Right cardiac atrium (tissue), 5 donors: ENCODE results near the gene UBE2K. TPM values are rescaled to one million over a fixed set of nuclear protein-coding genes. Genes with fewer than 3 reads are reported as not detected.
"Not testable (repeated sequence)": the region's sequence is repeated elsewhere in the genome, so short reads cannot be mapped to it uniquely, and the experiment has no call there.

Experiments
- ATAC-seq, 2 donors: fragments of 200-7000 bp; cut with Tn5 transposase; one replicate each; pipeline versions ENCODE4 v1.8.0 to v1.9.1; 2020; ENCODE audit warnings: moderate library complexity in 2 of 2, mild to moderate bottlenecking in 1 of 2
- DNase-seq, 3 donors: peaks; one replicate each; pipeline ENCODE4 v3.0.0-alpha.2; 2020
- H3K27ac ChIP-seq: one replicate; pipeline ENCODE4 v1.5.1; 2013; ENCODE audit warnings: mild to moderate bottlenecking, low read length, control low read depth, moderate library complexity
- H3K27me3 ChIP-seq: one replicate; pipeline ENCODE4 v1.6.1; 2013; ENCODE audit not compliant: control insufficient read depth, insufficient read depth
- H3K4me1 ChIP-seq: one replicate; pipeline ENCODE4 v1.6.1; 2013; ENCODE audit warnings: low read length; ENCODE audit not compliant: control insufficient read depth, insufficient read depth
- H3K4me3 ChIP-seq: one replicate; pipeline ENCODE4 v1.5.1; 2013; ENCODE audit warnings: low read length, control low read depth
- H3K9me3 ChIP-seq: one replicate; pipeline ENCODE4 v1.6.1; 2013; ENCODE audit warnings: low read length; ENCODE audit not compliant: control insufficient read depth
- WGBS: extraction: QIAGEN DNeasy Blood & Tissue Kit; methylation state at CpG from one replicate; pipeline ENCODE4 v1.1.7; 2013; 5-methylcytosine and 5-hydroxymethylcytosine counted together
- intact Hi-C, 4 donors: fragments of 100-400 bp; cut with DNase I; formaldehyde crosslinking; loops; one replicate each; pipeline versions ENCODE4 v1.11.0 to v1.14.0; 2022 to 2023
- polyA plus RNA-seq: library from polyadenylated mRNA; stranded (reverse); fragments of 200-250 nt; gene quantifications from one replicate; pipeline ENCODE4 v1.2.3, GENCODE V29; 2013
- total RNA-seq, 4 donors: library from RNA; stranded (reverse); fragmentation: NEBNext Ultra II Directional; extraction: Animal tissue kit (Norgen Biotek cat#: 25700); gene quantifications; one replicate each; pipeline ENCODE4 v1.2.1, GENCODE V29; 2021
- donor health status: healthy with polysubstance abuse.
- donor health status: DM: no; HTN: yes; CAD: no.
- donor health status: DM: no; HTN: no; CAD: no.
- donor health status: DM: no; HTN: yes; CAD: no; lungs with severe emphysema.
- donor health status: DM: yes; HTN: yes; CAD: no.

The UBE2K gene
- total and polyA plus RNA-seq, 5 donors: 38.2 to 59.5 (median 56.9) TPM

DNA sequence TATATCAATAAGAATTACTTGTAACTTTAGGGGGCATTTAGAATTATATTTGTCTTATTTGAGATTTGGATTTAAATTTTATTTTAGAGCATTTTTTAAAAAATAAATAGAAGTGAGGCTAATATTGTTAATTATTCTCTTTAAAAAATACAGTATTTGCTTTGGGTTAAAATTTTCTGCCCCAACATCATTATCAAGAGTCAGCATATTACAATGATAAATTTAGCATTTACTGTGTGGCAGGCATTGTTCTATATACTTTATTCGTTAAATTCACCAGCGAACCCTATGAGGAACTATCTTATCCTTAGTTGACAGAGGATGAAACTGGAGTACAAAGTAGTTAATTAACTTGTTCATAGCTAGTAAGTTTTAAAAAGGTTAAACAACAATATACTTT, 34.0 kb downstream of the UBE2K start:
- ATAC-seq (no peak), DNase-seq (no peak)
- peaks cover 2% of the 10 kb centered on the region for H3K4me1 ChIP-seq
- H3K9me3 ChIP-seq: no peaks in the 10 kb centered on the region
- no peaks in the 10 kb centered on the region for H3K27me3 ChIP-seq
- intact Hi-C loops: no loop called here
- no peak overlapping the region for H3K4me3 ChIP-seq
- H3K27ac ChIP-seq: no peak overlapping the region
- WGBS: 87% methylated on average over 2 of the region's 2 CpGs

DNA sequence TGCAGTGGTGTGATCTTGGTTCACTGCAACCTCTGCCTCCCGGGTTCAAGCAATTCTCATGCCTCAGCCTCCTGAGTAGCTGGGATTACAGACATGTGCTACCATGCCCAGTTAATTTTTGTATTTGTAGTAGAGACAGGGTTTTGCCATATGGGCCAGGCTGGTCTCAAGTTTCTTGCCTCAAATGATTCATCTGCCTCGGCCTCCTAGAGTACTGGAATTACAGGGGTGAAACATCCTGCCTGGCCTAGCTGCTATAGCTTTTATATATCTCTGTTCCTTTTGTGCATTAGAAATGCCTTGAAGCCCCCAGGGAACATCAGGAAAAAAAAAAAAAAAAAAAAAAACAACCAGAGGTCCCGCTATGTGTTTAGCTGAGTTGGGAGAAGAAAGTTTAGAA, 34.8 kb downstream of the UBE2K start:
- Histone ChIP-seq H3K4me1 (peaks cover 2% of the 10 kb centered on the region), H3K4me3 (no peak overlapping the region), H3K27ac (no peak overlapping the region), H3K27me3 (no peaks in the 10 kb centered on the region), H3K9me3 (no peaks in the 10 kb centered on the region)
- intact Hi-C loops: no loop called here
- ATAC-seq: no peak
- no peak for DNase-seq
- 75% methylated on average over 3 of the region's 3 CpGs for WGBS

DNA sequence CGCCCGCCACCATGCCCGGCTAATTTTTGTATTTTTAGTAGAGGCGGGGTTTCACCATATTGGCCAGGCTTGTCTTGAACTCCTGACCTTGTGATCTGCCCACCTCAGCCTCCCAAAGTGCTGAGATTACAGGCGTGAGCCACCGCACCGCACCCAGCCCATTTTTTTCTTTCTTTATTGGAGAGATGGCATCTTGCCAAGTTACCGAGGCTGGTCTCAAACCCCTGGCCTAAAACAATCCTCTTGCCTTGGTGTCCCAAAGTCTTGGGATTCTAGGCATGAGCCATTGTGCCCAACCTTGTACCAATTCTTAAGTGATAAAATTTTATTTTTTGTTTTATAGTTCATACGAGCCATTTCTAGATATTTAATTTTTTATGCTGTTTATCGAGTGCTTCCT, 41.7 kb downstream of the UBE2K start:
- ATAC-seq, DNase-seq, H3K9me3 ChIP-seq, H3K4me3 ChIP-seq, H3K27ac ChIP-seq, intact Hi-C loops, H3K27me3 ChIP-seq, H3K4me1 ChIP-seq: not testable (repeated sequence)
- WGBS: 94% methylated on average over 10 of the region's 10 CpGs

DNA sequence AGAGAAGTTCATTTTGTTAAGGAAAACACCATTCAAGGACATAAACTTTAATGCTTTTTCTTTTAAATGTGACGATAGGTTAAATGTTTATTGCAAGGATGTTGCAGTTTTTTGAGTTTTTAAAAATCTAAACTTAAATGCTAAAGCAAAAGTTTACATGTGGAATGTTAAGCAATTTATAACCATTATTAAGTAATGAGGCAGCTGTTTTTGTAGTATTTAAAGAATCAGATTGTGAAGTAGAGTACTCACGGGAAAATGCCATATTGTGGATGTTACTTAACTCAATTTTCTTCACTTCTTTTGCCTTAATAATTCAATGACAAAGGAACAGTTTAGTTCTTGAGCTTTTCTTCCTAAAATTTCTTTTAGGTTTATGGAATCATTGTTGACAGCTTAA, 43.5 kb downstream of the UBE2K start:
- intact Hi-C loops: no loop called here
- Histone ChIP-seq H3K4me1 (no peaks in the 10 kb centered on the region), H3K4me3 (no peak overlapping the region), H3K9me3 (no peaks in the 10 kb centered on the region), H3K27ac (no peak overlapping the region), H3K27me3 (no peaks in the 10 kb centered on the region)
- ATAC-seq (no peak), DNase-seq (no peak)
- 93% methylated on average over 2 of the region's 2 CpGs for WGBS

DNA sequence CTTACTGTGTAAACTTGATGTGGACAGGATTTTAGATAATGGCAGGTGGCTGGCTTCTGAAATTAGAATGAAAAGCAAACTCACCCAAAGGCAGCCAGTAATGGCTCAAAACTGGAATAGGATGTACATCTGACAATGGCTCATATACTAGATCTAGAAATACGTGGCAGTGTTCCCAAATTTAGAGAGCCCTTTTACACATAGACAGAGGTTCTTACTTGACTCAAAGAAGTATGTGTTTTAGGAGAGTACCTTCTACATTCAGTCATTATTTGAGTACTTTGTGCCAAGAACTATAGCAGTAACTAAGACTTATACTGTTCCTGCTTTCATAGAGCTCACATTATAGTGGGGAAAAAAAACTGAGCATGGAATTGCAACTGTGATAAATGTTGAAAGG, 48.0 kb downstream of the UBE2K start:
- 71% methylated on average over 1 of the region's 1 CpG for WGBS
- H3K4me1 ChIP-seq: no peaks in the 10 kb centered on the region
- no peaks in the 10 kb centered on the region for H3K9me3 ChIP-seq
- no peak overlapping the region for H3K4me3 ChIP-seq
- ATAC-seq (no peak), DNase-seq (no peak)
- intact Hi-C loops: no loop called here
- H3K27ac ChIP-seq: no peak overlapping the region
- no peaks in the 10 kb centered on the region for H3K27me3 ChIP-seq

DNA sequence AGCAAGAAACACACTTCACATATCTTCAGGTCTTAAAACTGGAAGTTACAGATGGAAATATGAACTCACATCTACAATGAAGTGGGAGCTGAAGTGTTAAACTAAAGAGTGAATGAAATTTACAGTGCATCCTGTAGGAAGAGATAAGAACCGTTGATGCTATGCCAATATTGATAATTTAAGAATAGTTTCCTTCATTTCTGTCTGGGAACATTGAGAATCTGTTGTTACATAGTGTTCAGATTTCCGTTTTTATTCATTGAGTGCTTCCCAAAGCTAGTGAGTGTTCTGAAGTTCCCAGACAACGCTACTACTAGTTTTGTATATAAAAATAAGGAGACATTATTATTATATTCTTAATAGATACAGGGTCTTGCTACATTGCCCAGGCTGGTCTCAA, 52.3 kb downstream of the UBE2K start:
- intact Hi-C loops: no loop called here
- DNase-seq: no peak
- no peaks in the 10 kb centered on the region for H3K4me1 ChIP-seq
- H3K27me3 ChIP-seq: no peaks in the 10 kb centered on the region
- no peak for ATAC-seq
- no peaks in the 10 kb centered on the region for H3K9me3 ChIP-seq
- H3K27ac ChIP-seq: no peak overlapping the region
- no peak overlapping the region for H3K4me3 ChIP-seq
- WGBS: 32% methylated on average over 3 of the region's 3 CpGs

DNA sequence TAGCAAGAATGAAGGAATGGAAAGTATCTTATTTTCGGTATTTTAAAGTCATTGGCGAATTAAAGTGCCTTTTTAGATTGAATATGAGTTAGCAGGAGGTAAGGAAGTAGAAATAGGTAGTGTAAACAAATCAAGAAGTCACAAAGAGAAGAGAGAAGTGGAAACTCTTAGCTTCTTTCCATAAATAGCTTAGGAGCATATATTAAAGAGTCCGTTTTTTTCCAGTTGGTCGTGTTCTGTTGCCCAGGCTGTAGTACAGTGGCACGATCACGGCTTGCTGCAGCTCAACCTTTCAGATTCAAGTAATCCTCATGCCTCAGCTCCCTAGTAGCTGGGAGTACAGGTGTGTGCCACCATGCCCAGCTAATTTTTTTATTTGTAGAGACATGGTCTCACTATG, 56.4 kb downstream of the UBE2K start:
- 86% methylated on average over 6 of the region's 6 CpGs for WGBS
- no peak for ATAC-seq
- intact Hi-C loops: no loop called here

DNA sequence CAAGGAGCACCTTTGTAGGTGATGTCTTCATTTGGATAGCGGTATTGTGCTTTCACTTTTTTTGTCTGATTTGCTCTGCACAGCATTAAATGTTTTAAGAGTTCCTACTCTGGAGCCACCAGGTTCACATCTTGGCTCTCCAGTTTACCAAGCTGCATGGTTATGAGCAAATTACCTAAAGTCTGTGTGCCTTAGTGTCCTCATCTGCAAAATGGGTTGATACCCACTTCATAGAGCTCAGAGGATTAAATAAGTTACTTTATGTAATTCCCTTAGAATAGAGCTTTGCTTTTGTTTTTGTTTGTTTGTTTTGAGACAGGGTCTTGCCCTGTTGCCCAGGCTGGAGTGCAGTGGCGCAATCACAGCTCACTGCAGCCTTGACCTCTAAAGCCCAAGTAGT, 58.2 kb downstream of the UBE2K start:
- no peaks in the 10 kb centered on the region for H3K9me3 ChIP-seq
- H3K27me3 ChIP-seq: no peaks in the 10 kb centered on the region
- no peaks in the 10 kb centered on the region for H3K4me1 ChIP-seq
- ATAC-seq: no peak
- DNase-seq: no peak
- no peak overlapping the region for H3K27ac ChIP-seq
- WGBS: 98% methylated on average over 2 of the region's 2 CpGs
- H3K4me3 ChIP-seq: no peak overlapping the region
- intact Hi-C loops: no loop called here

More for the DNA sequence above, 56.4 kb downstream of the UBE2K start:
- Histone ChIP-seq H3K27me3 (no peaks in the 10 kb centered on the region), H3K4me1 (no peaks in the 10 kb centered on the region), H3K27ac (no peak overlapping the region), H3K4me3 (no peak overlapping the region), H3K9me3 (no peaks in the 10 kb centered on the region)
- DNase-seq: no peak

DNA sequence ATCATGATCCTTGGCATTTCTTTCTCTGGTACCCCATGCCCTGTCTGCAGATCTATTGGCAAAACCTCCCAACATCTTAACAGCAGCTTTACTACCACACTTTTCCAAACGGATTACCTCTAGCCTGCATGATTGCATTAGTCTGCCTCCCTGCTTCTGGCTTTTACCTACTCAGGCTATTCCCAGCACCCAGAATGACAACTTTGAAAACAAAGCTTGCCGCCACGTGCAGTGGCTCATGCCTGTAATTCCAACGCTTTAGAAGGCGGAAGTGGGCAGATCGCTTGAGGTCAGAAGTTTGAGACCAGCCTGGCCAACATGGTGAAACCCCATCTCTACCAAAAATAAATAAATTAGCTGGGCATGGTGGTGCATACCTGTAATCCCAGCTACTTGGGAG, 60.2 kb downstream of the UBE2K start:
- DNase-seq (no peak), ATAC-seq (no peak)
- intact Hi-C loops: no loop called here
- H3K4me1 ChIP-seq: no peaks in the 10 kb centered on the region
- no peaks in the 10 kb centered on the region for H3K9me3 ChIP-seq
- no peaks in the 10 kb centered on the region for H3K27me3 ChIP-seq
- no peak overlapping the region for H3K27ac ChIP-seq
- no peak overlapping the region for H3K4me3 ChIP-seq
- 91% methylated on average over 6 of the region's 6 CpGs for WGBS

DNA sequence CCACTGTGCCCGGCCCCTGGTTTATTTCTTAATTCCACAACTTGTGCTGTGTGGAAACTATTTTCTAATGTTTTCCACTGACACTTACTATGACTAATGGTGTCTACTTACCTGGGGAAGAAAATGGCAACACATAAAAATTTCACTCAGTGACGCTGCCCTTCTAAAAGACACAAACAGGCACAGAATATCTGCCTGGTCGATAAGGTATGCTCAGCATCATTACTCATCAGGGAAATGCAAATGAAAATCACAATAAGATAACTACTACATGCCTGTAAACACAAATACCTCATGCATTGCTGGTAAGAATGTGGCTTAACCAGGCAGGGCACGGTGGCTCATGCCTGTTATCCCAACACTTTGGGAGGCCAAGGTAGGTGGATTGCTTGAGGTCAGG, 61.6 kb downstream of the UBE2K start:
- H3K27me3 ChIP-seq: no peaks in the 10 kb centered on the region
- no peak overlapping the region for H3K27ac ChIP-seq
- no peak for DNase-seq
- no peak overlapping the region for H3K4me3 ChIP-seq
- H3K9me3 ChIP-seq: no peaks in the 10 kb centered on the region
- intact Hi-C loops: no loop called here
- ATAC-seq: no peak
- 93% methylated on average over 4 of the region's 4 CpGs for WGBS
- H3K4me1 ChIP-seq: no peaks in the 10 kb centered on the region

DNA sequence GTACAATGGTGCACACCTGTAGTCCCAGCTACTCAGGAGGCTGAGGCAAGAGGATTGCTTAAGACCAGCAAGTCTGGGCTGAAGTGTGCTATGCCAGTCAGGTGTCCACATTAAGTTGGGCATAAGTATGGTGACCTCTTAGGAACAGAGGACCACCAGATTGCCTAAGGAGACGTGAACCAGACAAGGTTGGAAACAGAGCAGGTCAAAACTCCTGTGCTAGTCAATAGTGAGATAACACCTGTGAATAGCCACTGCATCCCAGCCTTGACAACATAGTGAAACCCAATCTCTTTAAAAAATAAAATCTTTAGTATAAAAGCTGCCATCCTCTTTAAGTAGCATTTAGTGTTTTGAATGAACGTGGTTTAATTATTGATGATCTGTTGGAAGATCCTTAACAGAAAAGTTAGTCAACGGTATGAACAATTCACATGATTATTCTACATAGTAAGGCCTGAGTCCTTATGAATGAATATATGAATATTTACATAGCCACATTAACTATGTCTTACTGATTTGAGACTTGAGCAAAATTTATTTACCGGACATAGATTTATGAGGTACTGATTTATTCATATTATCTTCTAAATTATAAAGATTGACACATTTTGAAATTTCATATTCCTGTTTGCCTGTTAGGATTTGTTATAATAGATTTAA, 63.2 kb downstream of the UBE2K start:
- no peak for ATAC-seq
- Histone ChIP-seq H3K4me1 (no peaks in the 10 kb centered on the region), H3K4me3 (no peak overlapping the region), H3K9me3 (no peaks in the 10 kb centered on the region), H3K27me3 (no peaks in the 10 kb centered on the region), H3K27ac (no peak overlapping the region)
- intact Hi-C loops: no loop called here
- 93% methylated on average over 4 of the region's 4 CpGs for WGBS
- DNase-seq: no peak
